Daoy (cell line): ENCODE data around the gene DUSP28. TPM values are rescaled to one million over a fixed set of nuclear protein-coding genes. Genes with fewer than 3 reads are reported as not detected.

Experiments used
- DNase-seq: peaks from one replicate; pipeline ENCODE4 v3.0.0-alpha.2; 2015; ENCODE audit warnings: low read depth
- total RNA-seq: library from RNA; depleted of rRNA; stranded (reverse); fragments of >200 nt; shearing (Covaris generic); gene quantifications from 2 replicates; pipeline ENCODE4 v1.2.3, GENCODE V29; 2014

The DUSP28 gene
- total RNA-seq, 1 experiment from 2014 or later: 3.3 TPM

GRCh38 chr2:240572141-240573031 is 12.2 kb downstream of the DUSP28 start:
- no peak for DNase-seq

GRCh38 chr2:240573071-240573515 is 12.9 kb downstream of the DUSP28 start:
- no peak for DNase-seq

- no peak for DNase-seq
Observed at GRCh38 chr2:240573516-240574385, 13.6 kb downstream of the DUSP28 start.

- no peak for DNase-seq
Observed at GRCh38 chr2:240574386-240575100, 14.4 kb downstream of the DUSP28 start.

- DNase-seq: no peak
Observed at GRCh38 chr2:240575101-240575965, 15.2 kb downstream of the DUSP28 start.

GRCh38 chr2:240576036-240576435 is 15.9 kb downstream of the DUSP28 start:
- no peak for DNase-seq

- DNase-seq: no peak
Observed at GRCh38 chr2:240576436-240577205, 16.5 kb downstream of the DUSP28 start.

- no peak for DNase-seq
Observed at GRCh38 chr2:240577281-240578109, 17.3 kb downstream of the DUSP28 start.

GRCh38 chr2:240578110-240578450 is 17.9 kb downstream of the DUSP28 start:
- no peak for DNase-seq

GRCh38 chr2:240578488-240578887 is 18.3 kb downstream of the DUSP28 start:
- DNase-seq: no peak

- DNase-seq: no peak
Observed at GRCh38 chr2:240579071-240579762, 19.1 kb downstream of the DUSP28 start.

GRCh38 chr2:240579771-240580614 is 19.8 kb downstream of the DUSP28 start:
- DNase-seq: peak; percentile 84

GRCh38 chr2:240581811-240582210 is 21.7 kb downstream of the DUSP28 start:
- no peak for DNase-seq

- DNase-seq: no peak
Observed at GRCh38 chr2:240582781-240583180, 22.6 kb downstream of the DUSP28 start.

GRCh38 chr2:240583774-240584173 is 23.6 kb downstream of the DUSP28 start:
- DNase-seq: no peak

GRCh38 chr2:240584486-240585031 is 24.4 kb downstream of the DUSP28 start:
- DNase-seq: peak; percentile 72

- no peak for DNase-seq
Observed at GRCh38 chr2:240585101-240585500, 24.9 kb downstream of the DUSP28 start.
